Measurements from ENCODE around the gene CHST11.
A peak's percentile ranks its signal among the peaks of the same experiment; 100 is the strongest.

Gene CHST11

GRCh38 chr12:104747330-104747729, 290.6 kb downstream of the CHST11 start:
- no peak for DNase-seq

GRCh38 chr12:104747955-104748354, 291.2 kb downstream of the CHST11 start:
- peak; percentile 34 for DNase-seq

- no peak for DNase-seq
Measured at GRCh38 chr12:104748356-104748755, 291.6 kb downstream of the CHST11 start.

GRCh38 chr12:104748790-104749189, 292.0 kb downstream of the CHST11 start:
- no peak for DNase-seq

GRCh38 chr12:104749545-104749944, 292.8 kb downstream of the CHST11 start:
- DNase-seq: no peak

- no peak for DNase-seq
Measured at GRCh38 chr12:104750061-104750460, 293.3 kb downstream of the CHST11 start.

- no peak for DNase-seq
Measured at GRCh38 chr12:104751120-104751519, 294.4 kb downstream of the CHST11 start.

- DNase-seq: no peak
Measured at GRCh38 chr12:104751594-104751993, 294.8 kb downstream of the CHST11 start.

- no peak for DNase-seq
Measured at GRCh38 chr12:104752016-104752415, 295.3 kb downstream of the CHST11 start.

GRCh38 chr12:104752881-104753280, 296.1 kb downstream of the CHST11 start:
- no peak for DNase-seq

- no peak for DNase-seq
Measured at GRCh38 chr12:104756901-104757300, 300.2 kb downstream of the CHST11 start.

GRCh38 chr12:104758771-104759170, 302.0 kb downstream of the CHST11 start:
- no peak for DNase-seq

- DNase-seq: no peak
Measured at GRCh38 chr12:104761091-104761490, 304.3 kb downstream of the CHST11 start.

GRCh38 chr12:104761611-104762010, 304.9 kb downstream of the CHST11 start:
- no peak for DNase-seq

- no peak for DNase-seq
Measured at GRCh38 chr12:104763168-104763805, 306.5 kb downstream of the CHST11 start.

GRCh38 chr12:104764225-104765091, 307.7 kb downstream of the CHST11 start:
- DNase-seq: peak; percentile 13

- DNase-seq: no peak
Measured at GRCh38 chr12:104767261-104767660, 310.5 kb downstream of the CHST11 start.

GRCh38 chr12:104768033-104768432, 311.3 kb downstream of the CHST11 start:
- no peak for DNase-seq

- no peak for DNase-seq
Measured at GRCh38 chr12:104769144-104769561, 312.4 kb downstream of the CHST11 start.

- no peak for DNase-seq
Measured at GRCh38 chr12:104772336-104772735, 315.6 kb downstream of the CHST11 start.

- DNase-seq: no peak
Measured at GRCh38 chr12:104775731-104776231, 319.0 kb downstream of the CHST11 start.

- no peak for DNase-seq
Measured at GRCh38 chr12:104779134-104779533, 322.4 kb downstream of the CHST11 start.

- no peak for DNase-seq
Measured at GRCh38 chr12:104782296-104782695, 325.5 kb downstream of the CHST11 start.

GRCh38 chr12:104784592-104784991, 327.8 kb downstream of the CHST11 start:
- no peak for DNase-seq

Data from central memory CD4-positive, alpha-beta T cell (primary cell).